Measurements from ENCODE around the gene C3orf52.

DNA sequence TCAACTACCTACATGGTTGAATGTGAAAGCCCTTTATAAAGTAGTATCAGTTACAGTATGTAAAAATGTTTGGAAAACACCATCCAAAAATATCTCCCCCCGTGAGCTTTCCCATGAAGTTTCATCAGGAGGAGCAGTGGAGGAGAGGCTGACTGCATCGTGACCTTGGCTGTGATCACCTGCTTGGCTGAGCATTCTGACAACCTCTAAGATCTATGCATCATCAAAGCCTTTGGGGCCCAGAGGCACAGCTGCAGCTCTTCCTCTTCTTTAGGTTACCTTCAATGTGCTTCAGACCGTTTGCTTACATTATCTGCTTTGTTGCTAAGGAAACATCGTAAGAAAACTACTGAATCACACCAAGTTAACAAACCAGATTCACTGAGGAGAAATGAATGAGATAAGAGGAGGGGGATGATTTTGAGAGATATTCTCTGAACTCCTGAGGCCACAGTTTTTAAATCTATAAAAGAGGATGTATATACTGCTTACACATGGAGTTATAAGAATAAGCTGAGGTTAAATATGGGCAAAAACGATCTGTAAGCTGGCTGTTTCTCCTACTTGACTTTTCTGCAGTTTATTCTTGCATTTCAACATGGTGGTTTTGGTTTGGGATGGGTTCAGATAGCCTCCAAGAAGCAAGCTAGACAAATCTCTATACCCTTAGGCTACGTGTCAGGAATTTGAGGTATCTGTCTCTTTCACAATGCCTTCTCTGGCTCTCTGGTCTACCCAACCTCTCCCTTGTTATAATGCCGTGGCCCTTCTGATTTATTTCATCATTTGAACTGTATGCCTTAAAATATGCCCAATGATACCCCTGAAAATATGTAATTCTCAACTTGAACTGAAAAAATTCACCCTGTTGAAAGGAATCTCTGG, 42.9 kb downstream of the C3orf52 start:
- TF ChIP-seq, protein P1, sequence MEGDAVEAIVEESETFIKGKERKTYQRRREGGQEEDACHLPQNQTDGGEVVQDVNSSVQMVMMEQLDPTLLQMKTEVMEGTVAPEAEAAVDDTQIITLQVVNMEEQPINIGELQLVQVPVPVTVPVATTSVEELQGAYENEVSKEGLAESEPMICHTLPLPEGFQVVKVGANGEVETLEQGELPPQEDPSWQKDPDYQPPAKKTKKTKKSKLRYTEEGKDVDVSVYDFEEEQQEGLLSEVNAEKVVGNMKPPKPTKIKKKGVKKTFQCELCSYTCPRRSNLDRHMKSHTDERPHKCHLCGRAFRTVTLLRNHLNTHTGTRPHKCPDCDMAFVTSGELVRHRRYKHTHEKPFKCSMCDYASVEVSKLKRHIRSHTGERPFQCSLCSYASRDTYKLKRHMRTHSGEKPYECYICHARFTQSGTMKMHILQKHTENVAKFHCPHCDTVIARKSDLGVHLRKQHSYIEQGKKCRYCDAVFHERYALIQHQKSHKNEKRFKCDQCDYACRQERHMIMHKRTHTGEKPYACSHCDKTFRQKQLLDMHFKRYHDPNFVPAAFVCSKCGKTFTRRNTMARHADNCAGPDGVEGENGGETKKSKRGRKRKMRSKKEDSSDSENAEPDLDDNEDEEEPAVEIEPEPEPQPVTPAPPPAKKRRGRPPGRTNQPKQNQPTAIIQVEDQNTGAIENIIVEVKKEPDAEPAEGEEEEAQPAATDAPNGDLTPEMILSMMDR (IDR thresholded peaks at IDR 0.05): no peak
- TF ChIP-seq POLR2A (IDR thresholded peaks at IDR 0.05): no peak
